Retinal pigment epithelial cell (primary cell): Measurements from ENCODE around the gene GALT.
A peak's percentile ranks its signal among the peaks of the same experiment; 100 is the strongest.

ENCODE experiments used
- DNase-seq: peaks from one replicate; pipeline ENCODE4 v3.0.0-alpha.2; 2010; ENCODE audit warnings: low read depth
- H3K4me3 ChIP-seq: 2 replicates; pipeline ENCODE4 v1.5.1; 2011; ENCODE audit warnings: mild to moderate bottlenecking, low read length, control low read depth, moderate library complexity
- CTCF ChIP-seq: conservative IDR thresholded peaks from 2 replicates; pipeline ENCODE4 v1.5.1; 2011; ENCODE audit warnings: low read depth, low read length, control low read depth, inconsistent platforms

Gene GALT

GRCh38 chr9:34671307-34671706 is 24.8 kb downstream of the GALT start:
- DNase-seq, result no peak
- no peak for TF ChIP-seq CTCF
- no peak overlapping the region for H3K4me3 ChIP-seq

- TF ChIP-seq CTCF, result no peak
- no peak overlapping the region for H3K4me3 ChIP-seq
- no peak for DNase-seq
These were observed 28.0 kb downstream of the GALT start for GRCh38 chr9:34674440-34674839.

- TF ChIP-seq CTCF, result peak; percentile 97
- DNase-seq, result peak; percentile 18
- H3K4me3 ChIP-seq, result no peak overlapping the region
These were observed 28.7 kb downstream of the GALT start for GRCh38 chr9:34675048-34675714.

GRCh38 chr9:34675869-34676268 is 29.4 kb downstream of the GALT start:
- no peak overlapping the region for H3K4me3 ChIP-seq
- no peak for TF ChIP-seq CTCF
- DNase-seq, result no peak

GRCh38 chr9:34684145-34684544 is 37.7 kb downstream of the GALT start:
- no peak for DNase-seq

GRCh38 chr9:34684816-34685215 is 38.3 kb downstream of the GALT start:
- no peak for DNase-seq
- no peak for TF ChIP-seq CTCF

More at GRCh38 chr9:34684145-34684544, 37.7 kb downstream of the GALT start:
- TF ChIP-seq CTCF, result no peak
- H3K4me3 ChIP-seq, result no peak overlapping the region

GRCh38 chr9:34685591-34685990 is 39.1 kb downstream of the GALT start:
- DNase-seq, result no peak
- no peak overlapping the region for H3K4me3 ChIP-seq
- no peak for TF ChIP-seq CTCF

More at GRCh38 chr9:34684816-34685215, 38.3 kb downstream of the GALT start:
- H3K4me3 ChIP-seq, result no peak overlapping the region
